Kidney (tissue), 14 donors: Measurements from ENCODE around the gene DSE. TPM values are rescaled to one million over a fixed set of nuclear protein-coding genes. Genes with fewer than 3 reads are reported as not detected.
A peak's percentile ranks its signal among the peaks of the same experiment; 100 is the strongest.

Source experiments
- DNase-seq, 5 donors: peaks; one replicate each; pipeline ENCODE4 v3.0.0-alpha.2; 2013 to 2020
- FAIRE-seq: peaks from 2 replicates; lab custom pipeline; 2012; peaks lifted over from hg19 to GRCh38; lab: Jason Lieb, UNC
- H3K27ac ChIP-seq, 2 donors: one replicate each; pipeline ENCODE4 v1.7.0; 2013; ENCODE audit warnings: low read depth in 2 of 2, low read length in 2 of 2, inconsistent platforms in 1 of 2
- H3K27me3 ChIP-seq: one replicate; pipeline ENCODE4 v1.7.1; 2013; ENCODE audit warnings: low read length, inconsistent platforms; ENCODE audit not compliant: control insufficient read depth, insufficient read depth
- H3K36me3 ChIP-seq, 3 donors: one replicate each; pipeline versions ENCODE4 v1.7.0 to v1.7.1; 2013; ENCODE audit warnings: low read length in 3 of 3, control low read depth in 1 of 3, inconsistent platforms in 1 of 3; ENCODE audit not compliant: insufficient read depth in 3 of 3, control insufficient read depth in 2 of 3
- H3K4me1 ChIP-seq, 3 donors: one replicate each; pipeline versions ENCODE4 v1.7.0 to v1.7.1; 2013; ENCODE audit warnings: low read length in 3 of 3, inconsistent platforms in 1 of 3, low read depth in 1 of 3; ENCODE audit not compliant: control insufficient read depth in 2 of 3, insufficient read depth in 2 of 3
- H3K4me3 ChIP-seq, 3 donors: one replicate each; pipeline versions ENCODE4 v1.7.0 to v1.8.1; 2013; ENCODE audit warnings: low read length in 3 of 3, control low read depth in 1 of 3, inconsistent platforms in 1 of 3
- H3K9ac ChIP-seq, 3 donors: one replicate each; pipeline versions ENCODE4 v1.7.0 to v1.7.1; 2013; ENCODE audit warnings: low read length in 3 of 3, control low read depth in 1 of 3, inconsistent platforms in 1 of 3
- H3K9me3 ChIP-seq, 3 donors: one replicate each; pipeline versions ENCODE4 v1.7.0 to v1.7.1; 2013; ENCODE audit warnings: low read length in 3 of 3, control low read depth in 1 of 3, inconsistent platforms in 1 of 3; ENCODE audit not compliant: control insufficient read depth in 2 of 3, insufficient read depth in 1 of 3
- CTCF ChIP-seq: IDR thresholded peaks from 3 replicates; pipeline ENCODE4 v1.5.1; 2012; ENCODE audit warnings: mild to moderate bottlenecking, moderate library complexity, borderline replicate concordance; ENCODE audit not compliant: insufficient read depth; ENCODE audit errors: extremely low read depth
- intact Hi-C: fragments of 100-400 bp; cut with DNase I; formaldehyde crosslinking; loops from one replicate; pipeline ENCODE4 v1.11.1; 2022
- polyA plus RNA-seq: library from polyadenylated mRNA; stranded (reverse); fragments of 350-450 nt; fragmentation: Illumina TruSeq; extraction: RNeasy Lipid Tissue Mini Kit (QIAGEN cat#74804); gene quantifications from one replicate; pipeline ENCODE4 v1.2.3, GENCODE V29; 2014; ENCODE audit warnings: low read depth, low replicate concordance; ENCODE audit not compliant: insufficient read depth
- total RNA-seq: library from RNA; stranded (reverse); fragmentation: NEBNext Ultra II Directional; extraction: Animal tissue kit (Norgen Biotek cat#: 25700); gene quantifications from one replicate; pipeline ENCODE4 v1.2.1, GENCODE V29; 2021
- donor health status: control.
- donor health status: control.
- donor health status: control.
- donor health status: control.
- donor health status: control.
- donor health status: DM: yes; HTN: yes; CAD: no.
- donor health status: Normal renal cell carcinoma (clear cell type).

The DSE gene
- total and polyA plus RNA-seq, 2 donors from 2014 or later = 6.9 to 47.7 TPM

GRCh38 chr6:116385459-116385802, 14.7 kb downstream of the DSE start:
- no peak overlapping the region for H3K9ac ChIP-seq
- no peak for DNase-seq
- no peaks in the 10 kb centered on the region for H3K9me3 ChIP-seq
- intact Hi-C loops = no loop called here
- no peaks in the 10 kb centered on the region for H3K36me3 ChIP-seq
- no peaks in the 10 kb centered on the region for H3K27me3 ChIP-seq
- no peak overlapping the region for H3K4me3 ChIP-seq
- no peak for TF ChIP-seq CTCF
- no peak overlapping the region for H3K27ac ChIP-seq
- H3K4me1 ChIP-seq = peaks cover 0 to 4% (median 0%) of the 10 kb centered on the region in 3 donors
- no peak for FAIRE-seq

- Histone ChIP-seq H3K4me3 (no peak overlapping the region), H3K27ac (no peak overlapping the region), H3K27me3 (no peaks in the 10 kb centered on the region), H3K4me1 (peaks cover 0 to 4% (median 0%) of the 10 kb centered on the region in 3 donors), H3K9ac (no peak overlapping the region), H3K36me3 (no peaks in the 10 kb centered on the region), H3K9me3 (no peaks in the 10 kb centered on the region)
- DNase-seq = no peak
- intact Hi-C loops = no loop called here
- no peak for TF ChIP-seq CTCF
- no peak for FAIRE-seq
Observed at GRCh38 chr6:116385921-116386320, 15.2 kb downstream of the DSE start.

- TF ChIP-seq CTCF = no peak
- DNase-seq (no peak), FAIRE-seq (no peak)
- Histone ChIP-seq H3K9me3 (no peaks in the 10 kb centered on the region), H3K27me3 (no peaks in the 10 kb centered on the region), H3K4me3 (no peak overlapping the region), H3K36me3 (no peaks in the 10 kb centered on the region), H3K27ac (peak overlapping the region in 1 of 2 donors; percentile 29), H3K4me1 (peaks cover 0 to 4% (median 0%) of the 10 kb centered on the region in 3 donors), H3K9ac (no peak overlapping the region)
- intact Hi-C loops = no loop called here
Observed at GRCh38 chr6:116386581-116387299, 16.0 kb downstream of the DSE start.
